Thyroid gland (tissue), 4 donors: Measurements from ENCODE around the gene AAMP.

Source experiments
- CTCF ChIP-seq, 6 experiments: fragments of 200-600 bp in 3 of 6; fragments of 450-650 bp in 3 of 6; sonication (generic) in 3 of 6; IDR thresholded peaks; one replicate each; pipeline ENCODE4 v1.5.1; 2016 to 2019; ENCODE audit warnings: antibody characterized with exemption in 6 of 6, mild to moderate bottlenecking in 2 of 6, inconsistent platforms in 1 of 6, moderate library complexity in 1 of 6
- POLR2A ChIP-seq, 2 donors: fragments of 450-650 bp; IDR thresholded peaks; one replicate each; pipeline ENCODE4 v1.6.1; 2017; ENCODE audit warnings: antibody characterized with exemption in 2 of 2, mild to moderate bottlenecking in 2 of 2, moderate library complexity in 1 of 2

- TF ChIP-seq CTCF (IDR thresholded peaks at IDR 0.05) (no peak), POLR2A (IDR thresholded peaks at IDR 0.05) (peak in 1 of 2 donors; percentile 15)
Measured at GRCh38 chr2:218281449-218281848, 11.5 kb upstream of the AAMP start.
